SK-N-SH treated with all-trans-retinoic acid at 6 μM for 48 hours (cell line): ENCODE results near the gene ZNF100.
"Not testable (repeated sequence)": the region's sequence is repeated elsewhere in the genome, so short reads cannot be mapped to it uniquely, and the experiment has no call there.

Experiments
- ATAC-seq: fragments of 200-7000 bp; cut with Tn5 transposase; 3 replicates; pipeline ENCODE4 v1.9.1; 2020; ENCODE audit warnings: mild to moderate bottlenecking, moderate library complexity
- ARNTL ChIP-seq: fragments of 450-650 bp; formaldehyde crosslinking; IDR thresholded peaks from 2 replicates; pipeline ENCODE4 v1.5.0; 2020; ENCODE audit warnings: low read depth, mild to moderate bottlenecking, moderate library complexity, borderline replicate concordance
- BACH2 ChIP-seq: fragments of 250-450 bp; sonication (Bioruptor Pico); IDR thresholded peaks from 2 replicates; pipeline ENCODE4 v1.9.0; 2021; ENCODE audit warnings: mild to moderate bottlenecking, borderline replicate concordance
- CSDC2 ChIP-seq: fragments of 250-450 bp; sonication (Bioruptor Pico); IDR thresholded peaks from 2 replicates; pipeline ENCODE4 v1.5.0; 2020; ENCODE audit warnings: mild to moderate bottlenecking, moderate library complexity
- ESRRG ChIP-seq: fragments of 250-450 bp; sonication (Bioruptor Pico); IDR thresholded peaks from 2 replicates; pipeline ENCODE4 v1.6.1; 2021; ENCODE audit warnings: mild to moderate bottlenecking
- GLIS3 ChIP-seq: fragments of 250-450 bp; sonication (Bioruptor Pico); IDR thresholded peaks from 2 replicates; pipeline ENCODE4 v1.5.0; 2020; ENCODE audit warnings: mild to moderate bottlenecking, moderate library complexity
- ISL1 ChIP-seq: fragments of 250-450 bp; sonication (Bioruptor Pico); IDR thresholded peaks from 2 replicates; pipeline ENCODE4 v2.1.2; 2022; ENCODE audit warnings: mild to moderate bottlenecking, moderate library complexity
- OSR1 ChIP-seq: fragments of 250-450 bp; sonication (Bioruptor Pico); IDR thresholded peaks from 2 replicates; pipeline ENCODE4 v1.8.0; 2022; ENCODE audit warnings: moderate library complexity, mild to moderate bottlenecking, inconsistent platforms
- PPARA ChIP-seq: fragments of 250-450 bp; sonication (Bioruptor Pico); IDR thresholded peaks from 2 replicates; pipeline ENCODE4 v1.5.0; 2020; ENCODE audit warnings: mild to moderate bottlenecking, borderline replicate concordance
- RARB ChIP-seq: fragments of 250-450 bp; sonication (Bioruptor Pico); IDR thresholded peaks from 2 replicates; pipeline ENCODE4 v1.8.0; 2021; ENCODE audit warnings: mild to moderate bottlenecking, moderate library complexity
- SNAI2 ChIP-seq: fragments of 250-450 bp; sonication (Bioruptor Pico); IDR thresholded peaks from 2 replicates; pipeline ENCODE4 v1.5.0; 2020; ENCODE audit warnings: mild to moderate bottlenecking, moderate library complexity
- TOX ChIP-seq: fragments of 250-450 bp; sonication (Bioruptor Pico); IDR thresholded peaks from 2 replicates; pipeline ENCODE4 v1.8.0; 2021; ENCODE audit warnings: mild to moderate bottlenecking, moderate library complexity, borderline replicate concordance
- ZC3H10 ChIP-seq: fragments of 250-450 bp; sonication (Bioruptor Pico); IDR thresholded peaks from 2 replicates; pipeline ENCODE4 v1.5.1; 2021; ENCODE audit warnings: mild to moderate bottlenecking, moderate library complexity
- ZFP3 ChIP-seq: fragments of 250-450 bp; sonication (Bioruptor Pico); IDR thresholded peaks from 2 replicates; pipeline ENCODE4 v1.5.0; 2020; ENCODE audit warnings: mild to moderate bottlenecking, moderate library complexity
- ZNF565 ChIP-seq: fragments of 450-650 bp; formaldehyde crosslinking; conservative IDR thresholded peaks from 2 replicates; pipeline ENCODE4 v1.5.0; 2020; ENCODE audit warnings: low read depth, mild to moderate bottlenecking, moderate library complexity
- ZNF70 ChIP-seq: fragments of 450-650 bp; formaldehyde crosslinking; IDR thresholded peaks from 2 replicates; pipeline ENCODE4 v1.5.0; 2020; ENCODE audit warnings: mild to moderate bottlenecking, moderate library complexity
- ZNF8 ChIP-seq: fragments of 450-650 bp; formaldehyde crosslinking; IDR thresholded peaks from 2 replicates; pipeline ENCODE4 v1.5.0; 2020; ENCODE audit warnings: mild to moderate bottlenecking, moderate library complexity
- TF ChIP-seq, protein P1 (sequence below): fragments of 250-450 bp; sonication (Bioruptor Pico); IDR thresholded peaks from 2 replicates; pipeline ENCODE4 v1.5.1; 2021; ENCODE audit warnings: mild to moderate bottlenecking, moderate library complexity
- TF ChIP-seq, protein P2 (sequence below): fragments of 250-450 bp; sonication (Bioruptor Pico); IDR thresholded peaks from 2 replicates; pipeline ENCODE4 v1.5.0; 2020; ENCODE audit warnings: mild to moderate bottlenecking, moderate library complexity
- TF ChIP-seq, protein P3 (sequence below): fragments of 250-450 bp; sonication (Bioruptor Pico); IDR thresholded peaks from 2 replicates; pipeline ENCODE4 v1.5.1; 2020; ENCODE audit warnings: low read depth, mild to moderate bottlenecking, moderate library complexity
- TF ChIP-seq, protein P4 (sequence below): fragments of 250-450 bp; sonication (Bioruptor Pico); IDR thresholded peaks from 2 replicates; pipeline ENCODE4 v1.8.0; 2021; ENCODE audit warnings: low read depth, mild to moderate bottlenecking, moderate library complexity, borderline replicate concordance

ZNF100 gene

DNA sequence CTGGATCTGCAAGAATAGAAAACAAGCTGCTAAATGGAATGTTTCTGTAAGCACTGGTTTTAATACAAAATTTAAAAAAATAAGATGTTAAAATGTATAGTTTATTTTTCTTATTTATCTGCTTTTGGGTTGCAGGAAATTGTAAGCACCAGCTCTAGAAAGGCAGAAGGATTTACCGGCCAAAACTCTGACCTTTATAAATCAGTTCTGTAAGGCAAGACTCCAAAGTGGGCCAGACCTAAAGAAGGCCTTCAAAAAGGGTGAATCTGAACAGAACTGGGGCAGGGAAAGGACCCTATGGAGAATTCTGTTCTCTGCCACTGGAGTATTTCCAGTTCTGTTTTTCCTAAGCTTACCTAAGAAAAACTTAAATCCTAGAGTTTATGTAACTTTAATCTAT, 19.3 kb downstream of the ZNF100 start (continued):
- TF ChIP-seq, protein P1, sequence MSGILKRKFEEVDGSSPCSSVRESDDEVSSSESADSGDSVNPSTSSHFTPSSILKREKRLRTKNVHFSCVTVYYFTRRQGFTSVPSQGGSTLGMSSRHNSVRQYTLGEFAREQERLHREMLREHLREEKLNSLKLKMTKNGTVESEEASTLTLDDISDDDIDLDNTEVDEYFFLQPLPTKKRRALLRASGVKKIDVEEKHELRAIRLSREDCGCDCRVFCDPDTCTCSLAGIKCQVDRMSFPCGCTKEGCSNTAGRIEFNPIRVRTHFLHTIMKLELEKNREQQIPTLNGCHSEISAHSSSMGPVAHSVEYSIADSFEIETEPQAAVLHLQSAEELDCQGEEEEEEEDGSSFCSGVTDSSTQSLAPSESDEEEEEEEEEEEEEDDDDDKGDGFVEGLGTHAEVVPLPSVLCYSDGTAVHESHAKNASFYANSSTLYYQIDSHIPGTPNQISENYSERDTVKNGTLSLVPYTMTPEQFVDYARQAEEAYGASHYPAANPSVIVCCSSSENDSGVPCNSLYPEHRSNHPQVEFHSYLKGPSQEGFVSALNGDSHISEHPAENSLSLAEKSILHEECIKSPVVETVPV (CRISPR knock-in tag), result no peak
- TF ChIP-seq OSR1 (CRISPR knock-in tag), result no peak
- TF ChIP-seq, protein P2, sequence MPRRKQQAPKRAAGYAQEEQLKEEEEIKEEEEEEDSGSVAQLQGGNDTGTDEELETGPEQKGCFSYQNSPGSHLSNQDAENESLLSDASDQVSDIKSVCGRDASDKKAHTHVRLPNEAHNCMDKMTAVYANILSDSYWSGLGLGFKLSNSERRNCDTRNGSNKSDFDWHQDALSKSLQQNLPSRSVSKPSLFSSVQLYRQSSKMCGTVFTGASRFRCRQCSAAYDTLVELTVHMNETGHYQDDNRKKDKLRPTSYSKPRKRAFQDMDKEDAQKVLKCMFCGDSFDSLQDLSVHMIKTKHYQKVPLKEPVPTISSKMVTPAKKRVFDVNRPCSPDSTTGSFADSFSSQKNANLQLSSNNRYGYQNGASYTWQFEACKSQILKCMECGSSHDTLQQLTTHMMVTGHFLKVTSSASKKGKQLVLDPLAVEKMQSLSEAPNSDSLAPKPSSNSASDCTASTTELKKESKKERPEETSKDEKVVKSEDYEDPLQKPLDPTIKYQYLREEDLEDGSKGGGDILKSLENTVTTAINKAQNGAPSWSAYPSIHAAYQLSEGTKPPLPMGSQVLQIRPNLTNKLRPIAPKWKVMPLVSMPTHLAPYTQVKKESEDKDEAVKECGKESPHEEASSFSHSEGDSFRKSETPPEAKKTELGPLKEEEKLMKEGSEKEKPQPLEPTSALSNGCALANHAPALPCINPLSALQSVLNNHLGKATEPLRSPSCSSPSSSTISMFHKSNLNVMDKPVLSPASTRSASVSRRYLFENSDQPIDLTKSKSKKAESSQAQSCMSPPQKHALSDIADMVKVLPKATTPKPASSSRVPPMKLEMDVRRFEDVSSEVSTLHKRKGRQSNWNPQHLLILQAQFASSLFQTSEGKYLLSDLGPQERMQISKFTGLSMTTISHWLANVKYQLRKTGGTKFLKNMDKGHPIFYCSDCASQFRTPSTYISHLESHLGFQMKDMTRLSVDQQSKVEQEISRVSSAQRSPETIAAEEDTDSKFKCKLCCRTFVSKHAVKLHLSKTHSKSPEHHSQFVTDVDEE (CRISPR knock-in tag), result no peak
- TF ChIP-seq, protein P3, sequence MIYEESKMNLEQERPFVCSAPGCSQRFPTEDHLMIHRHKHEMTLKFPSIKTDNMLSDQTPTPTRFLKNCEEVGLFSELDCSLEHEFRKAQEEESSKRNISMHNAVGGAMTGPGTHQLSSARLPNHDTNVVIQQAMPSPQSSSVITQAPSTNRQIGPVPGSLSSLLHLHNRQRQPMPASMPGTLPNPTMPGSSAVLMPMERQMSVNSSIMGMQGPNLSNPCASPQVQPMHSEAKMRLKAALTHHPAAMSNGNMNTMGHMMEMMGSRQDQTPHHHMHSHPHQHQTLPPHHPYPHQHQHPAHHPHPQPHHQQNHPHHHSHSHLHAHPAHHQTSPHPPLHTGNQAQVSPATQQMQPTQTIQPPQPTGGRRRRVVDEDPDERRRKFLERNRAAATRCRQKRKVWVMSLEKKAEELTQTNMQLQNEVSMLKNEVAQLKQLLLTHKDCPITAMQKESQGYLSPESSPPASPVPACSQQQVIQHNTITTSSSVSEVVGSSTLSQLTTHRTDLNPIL, result no peak

DNA sequence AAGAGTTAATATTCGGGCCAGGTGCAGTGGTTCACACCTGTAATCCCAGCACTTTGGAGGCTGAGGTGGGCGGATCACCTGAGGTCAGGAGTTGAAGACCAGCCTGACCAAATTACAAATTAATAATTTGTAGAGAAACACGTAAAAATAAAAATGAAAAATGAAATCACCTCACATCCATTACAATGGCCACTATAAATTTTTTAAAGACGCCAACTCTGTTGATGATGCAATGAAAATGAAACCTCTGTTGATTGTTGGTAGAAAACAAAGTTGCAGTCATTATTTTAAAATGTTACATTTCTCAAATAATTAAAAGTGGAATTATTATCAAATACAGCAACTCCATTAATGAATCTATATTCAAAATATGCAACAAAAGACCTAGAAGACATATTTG, 26.8 kb downstream of the ZNF100 start:
- no peak for ATAC-seq
- TF ChIP-seq ZNF70 (CRISPR knock-in tag) (no peak), ESRRG (CRISPR knock-in tag) (no peak), TOX (CRISPR knock-in tag) (no peak), ZNF565 (CRISPR knock-in tag) (no peak), ZC3H10 (CRISPR knock-in tag) (no peak), RARB (CRISPR knock-in tag) (no peak), CSDC2 (CRISPR knock-in tag) (no peak), GLIS3 (CRISPR knock-in tag) (no peak), ZFP3 (CRISPR knock-in tag) (no peak)
- TF ChIP-seq, protein P3, result no peak
- TF ChIP-seq, all 23 proteins: peak for 0

DNA sequence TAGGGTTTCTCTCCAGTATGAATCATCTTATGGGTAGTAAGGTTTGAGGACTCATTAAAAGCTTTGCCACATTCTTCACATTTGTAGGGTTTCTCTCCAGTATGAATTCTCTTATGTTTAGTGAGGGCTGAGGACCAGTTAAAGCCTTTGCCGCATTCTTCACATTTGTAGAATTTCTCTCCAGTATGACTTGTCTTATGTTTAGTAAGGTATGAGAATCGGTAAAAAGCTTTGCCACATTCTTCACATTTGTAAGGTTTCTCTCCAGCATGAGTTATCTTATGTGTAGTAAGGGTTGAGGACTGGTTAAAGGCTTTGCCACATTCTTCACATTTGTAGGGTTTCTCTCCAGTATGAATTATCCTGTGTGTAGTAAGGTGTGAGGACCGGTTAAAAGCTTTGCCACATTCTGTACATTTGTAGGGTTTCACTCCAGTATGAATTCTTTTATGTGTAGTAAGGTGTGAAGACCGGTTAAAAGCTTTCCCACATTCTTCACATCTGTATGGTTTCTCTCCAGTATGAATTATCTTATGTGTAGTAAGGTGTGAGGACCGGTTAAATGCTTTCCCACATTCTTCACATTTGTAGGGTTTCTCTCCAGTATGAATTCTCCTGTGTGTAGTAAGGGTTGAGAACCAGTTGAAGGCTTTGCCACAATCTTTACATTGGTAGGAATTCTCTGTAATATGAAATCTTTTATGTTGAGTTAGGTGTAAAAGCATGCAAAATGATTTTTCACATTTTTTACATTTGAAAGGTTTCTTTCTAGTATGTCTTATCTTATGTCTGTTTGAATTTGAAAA, 40.2 kb downstream of the ZNF100 start:
- ATAC-seq, result not testable (repeated sequence)

DNA sequence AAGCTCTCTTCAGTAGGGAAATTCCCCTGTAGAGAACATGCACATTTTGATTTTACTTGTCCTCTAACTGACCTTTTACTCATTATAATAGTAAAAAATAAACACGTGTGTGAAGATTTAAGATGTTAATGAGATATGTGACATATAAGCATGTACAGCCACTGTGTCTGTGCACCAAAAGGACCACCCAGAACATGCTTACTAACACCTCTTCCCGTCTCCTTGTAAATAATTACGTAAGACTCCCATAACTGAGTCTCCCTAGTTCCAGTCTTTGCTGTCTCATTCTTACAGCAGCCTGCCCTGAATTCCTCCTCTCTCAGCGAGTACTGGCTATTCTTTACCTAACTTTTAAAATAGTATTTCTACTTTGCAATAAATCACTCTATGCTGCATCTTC, 53.6 kb downstream of the ZNF100 start:
- no peak for ATAC-seq
- TF ChIP-seq BACH2, result no peak
- no peak for TF ChIP-seq ZNF565 (CRISPR knock-in tag)
- TF ChIP-seq ESRRG (CRISPR knock-in tag), result no peak
- no peak for TF ChIP-seq ARNTL (CRISPR knock-in tag)
- no peak for TF ChIP-seq SNAI2
- TF ChIP-seq, protein P3, result no peak
- TF ChIP-seq ZC3H10 (CRISPR knock-in tag), result no peak
- TF ChIP-seq GLIS3 (CRISPR knock-in tag), result no peak
- no peak for TF ChIP-seq ZNF8 (CRISPR knock-in tag)
- TF ChIP-seq, protein P2 (CRISPR knock-in tag), result no peak
- no peak for TF ChIP-seq ISL1 (CRISPR knock-in tag)
- TF ChIP-seq, protein P1 (CRISPR knock-in tag), result no peak
- TF ChIP-seq ZFP3 (CRISPR knock-in tag), result no peak
- TF ChIP-seq, protein P4, sequence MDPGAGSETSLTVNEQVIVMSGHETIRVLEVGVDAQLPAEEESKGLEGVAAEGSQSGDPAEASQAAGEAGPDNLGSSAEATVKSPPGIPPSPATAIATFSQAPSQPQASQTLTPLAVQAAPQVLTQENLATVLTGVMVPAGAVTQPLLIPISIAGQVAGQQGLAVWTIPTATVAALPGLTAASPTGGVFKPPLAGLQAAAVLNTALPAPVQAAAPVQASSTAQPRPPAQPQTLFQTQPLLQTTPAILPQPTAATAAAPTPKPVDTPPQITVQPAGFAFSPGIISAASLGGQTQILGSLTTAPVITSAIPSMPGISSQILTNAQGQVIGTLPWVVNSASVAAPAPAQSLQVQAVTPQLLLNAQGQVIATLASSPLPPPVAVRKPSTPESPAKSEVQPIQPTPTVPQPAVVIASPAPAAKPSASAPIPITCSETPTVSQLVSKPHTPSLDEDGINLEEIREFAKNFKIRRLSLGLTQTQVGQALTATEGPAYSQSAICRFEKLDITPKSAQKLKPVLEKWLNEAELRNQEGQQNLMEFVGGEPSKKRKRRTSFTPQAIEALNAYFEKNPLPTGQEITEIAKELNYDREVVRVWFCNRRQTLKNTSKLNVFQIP (CRISPR knock-in tag), result no peak
- no peak for TF ChIP-seq PPARA (CRISPR knock-in tag)
- no peak for TF ChIP-seq ZNF70 (CRISPR knock-in tag)
